Right cardiac atrium (tissue), 5 donors: ENCODE data around the gene RARG. TPM values are rescaled to one million over a fixed set of nuclear protein-coding genes. Genes with fewer than 3 reads are reported as not detected.
"Not testable (repeated sequence)": the region's sequence is repeated elsewhere in the genome, so short reads cannot be mapped to it uniquely, and the experiment has no call there.

Experiments used
- ATAC-seq, 2 donors: fragments of 200-7000 bp; cut with Tn5 transposase; one replicate each; pipeline versions ENCODE4 v1.8.0 to v1.9.1; 2020; ENCODE audit warnings: moderate library complexity in 2 of 2, mild to moderate bottlenecking in 1 of 2
- DNase-seq, 3 donors: peaks; one replicate each; pipeline ENCODE4 v3.0.0-alpha.2; 2020
- H3K27ac ChIP-seq: one replicate; pipeline ENCODE4 v1.5.1; 2013; ENCODE audit warnings: mild to moderate bottlenecking, low read length, control low read depth, moderate library complexity
- H3K27me3 ChIP-seq: one replicate; pipeline ENCODE4 v1.6.1; 2013; ENCODE audit not compliant: control insufficient read depth, insufficient read depth
- H3K4me1 ChIP-seq: one replicate; pipeline ENCODE4 v1.6.1; 2013; ENCODE audit warnings: low read length; ENCODE audit not compliant: control insufficient read depth, insufficient read depth
- H3K4me3 ChIP-seq: one replicate; pipeline ENCODE4 v1.5.1; 2013; ENCODE audit warnings: low read length, control low read depth
- H3K9me3 ChIP-seq: one replicate; pipeline ENCODE4 v1.6.1; 2013; ENCODE audit warnings: low read length; ENCODE audit not compliant: control insufficient read depth
- WGBS: extraction: QIAGEN DNeasy Blood & Tissue Kit; methylation state at CpG from one replicate; pipeline ENCODE4 v1.1.7; 2013; 5-methylcytosine and 5-hydroxymethylcytosine counted together
- intact Hi-C, 4 donors: fragments of 100-400 bp; cut with DNase I; formaldehyde crosslinking; loops; one replicate each; pipeline versions ENCODE4 v1.11.0 to v1.14.0; 2022 to 2023
- polyA plus RNA-seq: library from polyadenylated mRNA; stranded (reverse); fragments of 200-250 nt; gene quantifications from one replicate; pipeline ENCODE4 v1.2.3, GENCODE V29; 2013
- total RNA-seq, 4 donors: library from RNA; stranded (reverse); fragmentation: NEBNext Ultra II Directional; extraction: Animal tissue kit (Norgen Biotek cat#: 25700); gene quantifications; one replicate each; pipeline ENCODE4 v1.2.1, GENCODE V29; 2021
- donor health status: healthy with polysubstance abuse.
- donor health status: DM: no; HTN: yes; CAD: no.
- donor health status: DM: no; HTN: no; CAD: no.
- donor health status: DM: no; HTN: yes; CAD: no; lungs with severe emphysema.
- donor health status: DM: yes; HTN: yes; CAD: no.

RARG gene
- total and polyA plus RNA-seq, 5 donors, result 10.5 to 26.2 (median 21.6) TPM

DNA sequence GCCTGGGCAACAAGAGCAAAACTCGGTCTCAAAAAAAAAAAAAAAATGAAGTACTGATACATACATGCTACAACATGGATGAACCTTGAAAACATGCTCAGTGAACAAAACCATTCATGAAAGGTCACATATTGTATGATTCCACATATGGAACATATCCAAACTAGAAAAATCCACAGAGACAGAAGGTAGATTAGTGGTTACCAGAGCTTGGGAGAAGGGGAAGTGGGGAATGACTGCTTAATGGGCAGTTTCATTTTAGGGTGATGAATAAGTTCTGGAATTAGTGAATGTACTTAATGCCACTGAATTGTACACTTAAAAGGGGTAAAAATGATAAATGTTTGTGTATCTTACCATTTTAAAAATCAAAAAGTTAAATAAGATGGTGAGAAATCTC, 27.7 kb downstream of the RARG start:
- Histone ChIP-seq H3K9me3 (no peaks in the 10 kb centered on the region), H3K4me3 (no peak overlapping the region), H3K27ac (no peak overlapping the region), H3K4me1 (peaks cover 7% of the 10 kb centered on the region), H3K27me3 (no peaks in the 10 kb centered on the region)
- intact Hi-C loops, result no loop called here
- ATAC-seq (no peak), DNase-seq (no peak)
- WGBS, result 88% methylated on average over 1 of the region's 1 CpG

DNA sequence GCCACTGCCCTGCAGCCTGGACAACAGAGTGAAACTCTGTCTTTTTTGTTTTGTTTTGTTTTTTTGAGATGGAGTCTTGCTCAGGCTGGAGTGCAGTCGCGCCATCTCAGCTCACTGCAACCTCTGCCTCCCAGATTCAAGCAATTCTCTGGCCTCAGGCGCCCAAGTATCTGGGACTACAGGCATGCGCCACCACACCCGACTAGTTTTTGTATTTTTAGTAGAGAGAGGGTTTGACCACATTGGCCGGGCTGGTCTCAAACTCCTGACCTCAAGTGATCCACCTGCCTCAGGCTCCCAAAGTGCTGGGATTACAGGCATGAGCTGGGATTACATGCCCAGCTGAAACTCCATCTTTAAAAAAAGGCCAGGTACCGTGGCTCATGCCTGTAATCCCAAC, 29.7 kb downstream of the RARG start:
- ATAC-seq, H3K27ac ChIP-seq, H3K27me3 ChIP-seq, H3K4me1 ChIP-seq, DNase-seq, H3K9me3 ChIP-seq, H3K4me3 ChIP-seq, intact Hi-C loops: not testable (repeated sequence)
- WGBS, result 90% methylated on average over 7 of the region's 7 CpGs

DNA sequence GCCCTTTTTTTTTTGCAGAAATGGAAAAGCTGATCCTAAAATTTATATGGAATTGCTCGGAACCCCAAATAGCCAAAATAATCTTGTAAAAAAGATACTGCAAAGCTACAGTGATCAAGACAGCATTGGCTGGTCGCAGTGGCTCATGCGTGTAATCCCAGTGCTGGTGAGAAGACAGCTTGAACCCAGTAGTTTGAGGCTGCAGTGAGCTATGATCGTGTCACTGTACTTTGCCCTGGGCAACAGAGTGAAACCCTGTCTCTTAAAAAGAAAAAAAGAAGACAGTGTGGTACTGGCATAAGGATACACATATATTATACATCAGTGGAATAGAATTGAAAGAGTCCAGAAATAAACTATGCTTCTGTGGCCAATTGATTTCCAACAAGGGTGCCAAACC, 30.4 kb downstream of the RARG start:
- no peak overlapping the region for H3K4me3 ChIP-seq
- WGBS, result 91% methylated on average over 4 of the region's 4 CpGs
- no peaks in the 10 kb centered on the region for H3K9me3 ChIP-seq
- H3K27ac ChIP-seq, result no peak overlapping the region
- DNase-seq (no peak), ATAC-seq (no peak)
- no peaks in the 10 kb centered on the region for H3K4me1 ChIP-seq
- no peaks in the 10 kb centered on the region for H3K27me3 ChIP-seq
- intact Hi-C loops, result no loop called here

DNA sequence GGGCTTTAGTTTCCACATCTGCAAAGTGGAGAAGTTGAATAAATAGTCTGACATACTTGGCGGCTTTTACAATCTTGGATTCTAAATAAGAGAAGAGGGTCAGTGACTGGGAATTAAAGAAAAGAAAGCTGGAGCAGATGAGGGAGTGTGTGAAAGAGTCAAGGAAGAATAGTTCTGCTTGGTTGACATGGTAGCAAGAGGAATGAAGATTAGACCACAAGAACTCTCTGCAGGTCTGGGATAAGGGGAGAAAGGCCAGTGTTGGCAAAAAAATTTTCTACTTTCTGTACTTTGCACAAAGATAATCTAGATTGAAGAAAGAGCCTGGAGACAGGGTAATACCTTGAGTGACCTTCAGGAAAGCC, 30.9 kb downstream of the RARG start:
- intact Hi-C loops, result no loop called here
- Histone ChIP-seq H3K4me3 (no peak overlapping the region), H3K27ac (no peak overlapping the region), H3K27me3 (no peaks in the 10 kb centered on the region), H3K4me1 (no peaks in the 10 kb centered on the region), H3K9me3 (no peaks in the 10 kb centered on the region)
- ATAC-seq (no peak), DNase-seq (no peak)
- 61% methylated on average over 1 of the region's 1 CpG for WGBS

DNA sequence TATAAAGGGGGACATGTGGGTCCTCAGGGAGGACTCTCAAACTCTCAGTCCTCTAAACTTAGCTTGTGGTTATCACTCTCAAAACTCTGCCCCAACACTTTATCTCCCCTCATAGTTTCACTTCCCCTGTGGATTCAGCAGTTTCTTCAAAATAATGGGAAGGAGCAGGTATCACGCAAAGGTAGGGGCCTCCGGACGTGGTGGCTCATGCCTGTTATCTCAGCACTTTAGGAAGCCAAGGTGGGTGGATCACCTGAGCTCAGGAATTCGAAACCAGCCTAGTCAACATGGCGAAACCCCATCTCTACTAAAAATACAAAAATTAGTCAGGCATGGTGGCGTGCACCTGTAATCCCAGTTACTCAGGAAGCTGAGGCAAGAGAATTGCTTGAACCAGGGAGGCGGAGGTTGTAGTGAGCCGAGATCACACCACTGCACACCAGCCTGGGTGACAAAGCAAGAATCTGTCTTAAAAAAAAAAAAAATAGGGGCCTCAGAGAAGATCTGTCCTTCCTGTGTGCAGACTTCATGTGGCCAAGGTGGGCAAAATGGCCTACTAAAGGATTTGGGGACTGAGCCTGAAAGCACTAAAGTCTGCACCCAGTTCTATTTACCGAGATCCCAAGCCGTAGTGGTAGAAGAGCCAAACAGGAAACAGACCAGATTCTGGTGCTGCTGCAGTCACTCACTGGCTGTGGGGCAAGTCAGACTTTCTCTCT, 31.4 kb downstream of the RARG start:
- no peak overlapping the region for H3K4me3 ChIP-seq
- WGBS, result 77% methylated on average over 10 of the region's 10 CpGs
- no peaks in the 10 kb centered on the region for H3K27me3 ChIP-seq
- ATAC-seq (no peak), DNase-seq (peak in 1 of 3 donors; percentile 25)
- H3K4me1 ChIP-seq, result no peaks in the 10 kb centered on the region
- H3K27ac ChIP-seq, result no peak overlapping the region
- intact Hi-C loops, result no loop called here
- no peaks in the 10 kb centered on the region for H3K9me3 ChIP-seq

DNA sequence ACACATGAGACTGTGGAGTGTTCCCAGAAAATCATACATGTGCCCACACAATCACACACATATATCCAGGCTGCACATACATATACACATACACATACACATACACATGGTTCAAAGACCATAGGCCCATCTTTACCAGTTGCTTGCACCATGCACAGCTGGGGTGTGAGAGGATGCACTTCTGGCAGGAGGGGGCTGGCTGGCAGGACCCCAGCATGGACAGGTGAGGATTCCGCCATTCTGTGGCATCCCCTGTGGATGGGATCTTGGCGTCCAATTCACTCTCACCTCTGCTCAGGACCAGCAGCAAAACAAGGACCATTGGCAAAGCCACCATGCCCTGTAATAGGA, 31.9 kb downstream of the RARG start:
- Histone ChIP-seq H3K4me3 (no peak overlapping the region), H3K9me3 (no peaks in the 10 kb centered on the region), H3K4me1 (no peaks in the 10 kb centered on the region), H3K27ac (no peak overlapping the region), H3K27me3 (no peaks in the 10 kb centered on the region)
- 91% methylated on average over 2 of the region's 2 CpGs for WGBS
- no peak for DNase-seq
- ATAC-seq, result no peak
- intact Hi-C loops, result no loop called here

DNA sequence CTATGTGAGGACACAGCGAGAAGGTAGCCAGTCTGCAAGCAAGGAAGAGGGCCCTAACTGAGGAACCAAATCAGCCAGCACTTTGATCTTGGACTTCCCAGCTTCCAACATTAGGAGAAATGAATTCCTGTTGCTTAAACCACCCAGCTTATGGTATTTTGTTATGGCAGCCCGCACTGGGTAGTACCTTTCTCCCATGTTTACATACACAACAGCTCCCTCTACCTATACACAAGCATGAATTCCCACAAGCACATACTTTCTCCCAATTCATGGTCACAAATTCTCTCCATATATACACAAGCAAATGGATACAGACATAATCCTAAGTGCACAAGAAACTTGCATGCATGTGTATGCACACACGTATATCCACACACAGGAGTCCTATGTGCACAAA, 32.3 kb downstream of the RARG start:
- DNase-seq, result no peak
- 93% methylated on average over 3 of the region's 3 CpGs for WGBS
- Histone ChIP-seq H3K4me1 (no peaks in the 10 kb centered on the region), H3K9me3 (no peaks in the 10 kb centered on the region), H3K27ac (no peak overlapping the region), H3K4me3 (no peak overlapping the region), H3K27me3 (no peaks in the 10 kb centered on the region)
- no peak for ATAC-seq
- intact Hi-C loops, result loop anchor here in 3 of 4 donors (5.0 to 10.0 kb wide), 4 partner anchors 37 to 135 kb away; no protein-coding TSS in a partner anchor

DNA sequence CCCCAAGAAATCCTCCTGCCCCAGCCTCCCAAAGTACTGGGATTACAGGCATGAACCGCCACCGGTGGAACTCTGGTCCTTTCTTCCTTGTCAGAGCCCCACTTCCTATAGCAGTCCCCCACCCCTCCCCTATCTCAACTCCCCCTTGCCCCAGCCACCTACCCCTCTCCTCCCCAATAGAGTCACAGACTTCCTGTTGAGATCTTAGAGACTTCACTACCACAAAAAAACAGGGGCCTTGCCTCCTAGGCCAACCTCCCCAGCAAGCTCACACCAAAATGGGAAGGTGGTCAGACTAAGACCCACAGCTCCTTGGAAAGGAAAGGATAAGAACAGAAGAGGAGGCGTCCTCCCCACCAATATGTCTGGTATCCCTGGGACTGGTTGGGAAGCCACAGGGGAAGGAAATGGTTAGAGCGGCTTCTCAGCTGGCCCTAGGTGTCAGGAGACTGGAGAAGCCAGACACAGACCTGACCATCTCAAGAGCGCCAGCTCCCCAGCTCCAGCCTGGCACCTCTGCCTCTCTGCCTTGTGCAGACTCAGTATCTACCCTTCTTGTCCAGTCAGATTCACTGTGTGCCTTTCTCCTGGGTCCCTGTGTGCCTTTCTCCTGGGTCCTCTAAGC, 33.4 kb downstream of the RARG start:
- Histone ChIP-seq H3K4me3 (no peak overlapping the region), H3K27ac (no peak overlapping the region), H3K4me1 (no peaks in the 10 kb centered on the region), H3K27me3 (no peaks in the 10 kb centered on the region), H3K9me3 (no peaks in the 10 kb centered on the region)
- intact Hi-C loops, result loop anchor here in 3 of 4 donors (5.0 to 10.0 kb wide), 4 partner anchors 36 to 134 kb away; no protein-coding TSS in a partner anchor
- WGBS, result 84% methylated on average over 5 of the region's 5 CpGs
- DNase-seq, result no peak
- no peak for ATAC-seq

DNA sequence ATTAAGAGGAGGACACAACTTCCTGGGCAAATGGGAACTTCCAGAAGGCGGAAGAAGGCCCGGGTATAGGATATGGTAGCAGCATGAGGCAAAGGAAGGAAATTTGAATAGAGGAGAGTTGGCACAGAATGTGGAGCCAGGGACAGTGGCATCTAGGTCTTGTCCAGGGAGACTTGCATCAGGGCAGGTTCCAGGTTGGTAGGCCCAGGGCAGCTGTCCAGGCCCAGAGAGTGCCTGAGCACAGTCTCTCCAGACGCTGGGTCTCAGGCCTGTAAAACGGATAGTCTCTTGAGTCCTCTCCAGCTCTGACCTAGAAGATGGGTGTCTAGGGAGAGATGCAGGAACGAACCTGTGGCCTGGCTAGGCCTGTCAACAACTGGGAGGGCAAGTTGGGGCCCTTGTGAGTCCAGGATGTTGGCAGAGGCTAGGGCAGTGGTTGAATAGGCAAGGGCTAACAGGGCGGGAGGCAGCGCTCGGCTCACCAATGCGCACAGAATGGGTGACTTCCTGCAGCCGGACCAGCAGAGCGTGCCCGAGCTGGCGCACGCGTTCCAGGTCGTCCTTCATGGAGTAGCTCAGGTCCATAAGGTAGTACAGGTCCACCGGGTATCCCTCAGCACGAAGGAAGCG, 34.9 kb downstream of the RARG start:
- Histone ChIP-seq H3K4me1 (no peaks in the 10 kb centered on the region), H3K9me3 (no peaks in the 10 kb centered on the region), H3K27me3 (no peaks in the 10 kb centered on the region), H3K27ac (no peak overlapping the region), H3K4me3 (no peak overlapping the region)
- WGBS, result 72% methylated on average over 19 of the region's 19 CpGs
- DNase-seq, result peak in 1 of 3 donors; percentile 27
- intact Hi-C loops, result loop anchor here in 3 of 4 donors (5.0 to 10.0 kb wide), 4 partner anchors 35 to 132 kb away; no protein-coding TSS in a partner anchor
- peak in 1 of 2 donors; percentile 7 for ATAC-seq

DNA sequence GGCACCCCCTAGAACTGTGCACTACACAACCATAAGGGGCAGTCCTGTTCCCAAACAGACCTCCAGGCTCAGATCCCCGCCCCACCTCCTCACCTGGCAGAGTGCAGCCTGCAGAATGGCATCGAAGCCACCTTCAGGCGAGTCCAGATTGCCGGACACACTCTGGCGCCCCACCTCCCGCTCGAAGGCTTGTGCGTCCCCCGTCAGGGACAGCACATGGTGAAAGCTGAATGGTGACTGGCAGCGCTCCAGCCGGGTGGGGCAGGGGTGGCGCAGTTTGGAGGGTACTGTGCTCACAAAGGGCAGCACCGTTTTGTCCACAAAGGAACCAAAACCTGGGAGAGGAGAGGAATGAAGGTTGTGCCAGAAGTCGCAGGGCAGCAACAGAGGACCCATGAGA, 35.5 kb downstream of the RARG start:
- Histone ChIP-seq H3K4me1 (no peaks in the 10 kb centered on the region), H3K27ac (no peak overlapping the region), H3K27me3 (no peaks in the 10 kb centered on the region), H3K9me3 (no peaks in the 10 kb centered on the region), H3K4me3 (no peak overlapping the region)
- DNase-seq, result no peak
- 85% methylated on average over 14 of the region's 14 CpGs for whole genome bisulfite sequencing
- intact Hi-C loops, result loop anchor here in 3 of 4 donors (5.0 to 10.0 kb wide), 4 partner anchors 34 to 132 kb away; no protein-coding TSS in a partner anchor
- ATAC-seq, result no peak
